Measurements from ENCODE around the gene DGKD.

Gene DGKD

GRCh38 chr2:233338812-233339368 lies 15.4 kb upstream of the DGKD start:
- DNase-seq (ENCODE audit: low read depth) = no peak

- DNase-seq (ENCODE audit: low read depth) = no peak
Observed at GRCh38 chr2:233339427-233339826, 14.9 kb upstream of the DGKD start.

- no peak for DNase-seq (ENCODE audit: low read depth)
Observed at GRCh38 chr2:233341296-233341695, 13.0 kb upstream of the DGKD start.

- DNase-seq (ENCODE audit: low read depth) = no peak
Observed at GRCh38 chr2:233342301-233342700, 12.0 kb upstream of the DGKD start.

- DNase-seq (ENCODE audit: low read depth) = no peak
Observed at GRCh38 chr2:233343171-233343705, 11.1 kb upstream of the DGKD start.

DNA sequence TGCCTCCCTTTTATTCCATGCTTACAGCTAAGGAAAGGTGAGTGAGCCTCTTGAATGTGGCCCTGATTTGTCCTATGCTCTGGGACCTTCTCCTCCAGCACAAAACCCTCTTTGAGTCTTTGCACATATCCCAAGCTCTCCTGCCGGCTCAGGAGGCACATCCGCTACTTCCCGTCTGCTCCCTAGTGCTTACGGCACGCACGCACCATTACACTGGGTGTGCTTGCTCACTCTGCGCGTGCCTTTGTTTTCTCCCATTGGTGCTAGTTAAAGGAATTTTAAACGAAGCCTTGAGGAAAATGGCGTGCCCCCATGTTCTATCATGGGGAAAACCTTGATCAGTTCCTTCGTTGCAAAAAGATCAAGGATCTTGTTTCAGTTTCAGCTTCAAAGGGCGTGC lies 7.9 kb upstream of the DGKD start:
- DNase-seq (ENCODE audit: low read depth) = no peak

DNA sequence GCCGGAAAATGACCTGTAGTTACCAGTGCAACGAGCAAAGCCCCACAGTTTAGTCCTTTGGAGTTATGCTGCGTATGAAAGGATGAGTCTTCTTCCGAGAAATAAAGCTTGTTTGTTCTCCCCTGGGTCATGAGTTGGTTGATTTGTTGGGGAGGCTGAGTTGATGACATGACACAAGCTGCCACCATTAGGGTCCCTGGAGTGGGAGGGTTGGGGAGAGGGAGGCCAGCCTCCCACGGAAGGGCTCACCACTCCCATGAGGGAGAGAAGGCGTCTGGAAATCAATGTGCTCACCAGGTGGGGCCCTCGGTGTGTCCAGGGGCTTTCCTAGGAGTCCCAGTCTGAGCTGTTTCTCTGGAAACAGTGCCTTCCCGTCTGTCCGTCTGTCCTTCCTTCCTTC lies 7.4 kb upstream of the DGKD start:
- no peak for DNase-seq (ENCODE audit: low read depth)

GRCh38 chr2:233349005-233349998 lies 5.0 kb upstream of the DGKD start:
- no peak for DNase-seq (ENCODE audit: low read depth)

DNA sequence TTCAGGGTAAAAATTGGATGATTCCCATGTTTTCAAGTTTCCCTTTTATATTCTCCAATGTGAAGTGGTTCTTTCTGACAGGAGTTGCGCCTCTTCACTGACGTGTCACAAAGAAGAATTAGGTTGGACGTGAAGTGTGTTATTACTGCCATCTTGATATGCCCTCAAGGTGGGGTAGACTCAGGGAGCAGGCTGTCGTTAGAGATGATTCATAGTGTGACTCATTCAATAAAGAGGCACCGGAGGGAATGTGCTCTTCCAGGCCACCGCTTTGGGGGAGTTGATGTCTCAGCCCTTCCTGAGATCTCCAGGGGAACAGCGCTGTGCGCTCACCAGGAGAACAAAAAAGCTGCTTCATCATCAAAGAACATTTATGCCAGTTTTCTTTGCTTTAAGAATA lies 3.6 kb upstream of the DGKD start:
- peak; percentile 76 for DNase-seq (ENCODE audit: low read depth)

DNA sequence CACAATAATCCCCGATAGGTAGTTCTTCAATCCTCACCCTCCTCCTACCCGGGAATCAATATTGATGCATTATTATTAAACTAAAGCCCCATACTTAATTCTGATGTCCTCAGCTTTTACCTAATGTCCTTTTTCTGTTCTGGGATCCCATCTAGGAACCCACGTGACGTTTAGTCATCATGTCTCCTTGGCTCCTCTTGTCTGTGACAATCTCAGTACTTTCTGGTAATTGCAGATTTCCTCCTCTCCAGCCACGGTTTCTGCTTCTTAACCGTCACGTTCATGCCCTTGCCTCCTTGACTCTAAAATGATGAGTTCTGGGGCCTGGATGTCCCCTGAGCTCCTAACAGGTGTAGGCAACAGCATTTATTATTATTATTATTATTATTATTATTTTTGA lies 2.9 kb upstream of the DGKD start:
- DNase-seq (ENCODE audit: low read depth) = no peak

DNA sequence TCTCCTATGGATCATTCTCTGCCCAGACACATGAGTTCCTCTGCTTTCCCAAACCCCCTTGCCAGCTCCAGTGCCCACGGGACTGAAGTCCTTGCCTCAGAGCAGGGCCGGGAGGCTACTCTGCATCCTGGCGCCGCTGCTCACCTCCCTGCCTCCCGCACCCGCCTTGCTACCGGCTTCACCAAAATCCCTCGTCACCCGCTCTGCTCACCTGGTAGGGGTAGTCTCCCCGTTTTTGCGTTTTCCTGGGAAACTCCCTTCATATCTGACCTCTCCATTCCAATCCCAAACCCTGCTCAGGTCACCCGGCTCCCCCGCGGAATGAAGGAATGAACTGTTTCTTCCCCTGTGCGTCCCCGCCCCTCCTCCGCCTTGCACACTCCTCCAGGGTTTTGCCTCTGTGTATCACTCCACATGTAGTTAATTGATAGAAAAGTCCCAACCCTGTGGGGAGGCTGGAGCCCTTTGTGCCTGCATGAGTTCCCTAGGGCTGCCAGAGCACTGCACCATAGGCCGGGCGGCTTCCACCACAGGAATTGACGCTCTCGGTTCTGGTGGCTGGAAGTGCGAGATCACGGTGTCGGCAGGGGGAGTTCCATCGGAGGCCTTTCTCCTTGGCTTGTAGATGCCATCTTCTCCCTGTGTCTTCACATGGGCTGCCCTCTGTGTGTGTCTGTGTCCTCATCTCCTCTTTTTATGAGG lies 2.0 kb upstream of the DGKD start:
- DNase-seq (ENCODE audit: low read depth) = no peak

DNA sequence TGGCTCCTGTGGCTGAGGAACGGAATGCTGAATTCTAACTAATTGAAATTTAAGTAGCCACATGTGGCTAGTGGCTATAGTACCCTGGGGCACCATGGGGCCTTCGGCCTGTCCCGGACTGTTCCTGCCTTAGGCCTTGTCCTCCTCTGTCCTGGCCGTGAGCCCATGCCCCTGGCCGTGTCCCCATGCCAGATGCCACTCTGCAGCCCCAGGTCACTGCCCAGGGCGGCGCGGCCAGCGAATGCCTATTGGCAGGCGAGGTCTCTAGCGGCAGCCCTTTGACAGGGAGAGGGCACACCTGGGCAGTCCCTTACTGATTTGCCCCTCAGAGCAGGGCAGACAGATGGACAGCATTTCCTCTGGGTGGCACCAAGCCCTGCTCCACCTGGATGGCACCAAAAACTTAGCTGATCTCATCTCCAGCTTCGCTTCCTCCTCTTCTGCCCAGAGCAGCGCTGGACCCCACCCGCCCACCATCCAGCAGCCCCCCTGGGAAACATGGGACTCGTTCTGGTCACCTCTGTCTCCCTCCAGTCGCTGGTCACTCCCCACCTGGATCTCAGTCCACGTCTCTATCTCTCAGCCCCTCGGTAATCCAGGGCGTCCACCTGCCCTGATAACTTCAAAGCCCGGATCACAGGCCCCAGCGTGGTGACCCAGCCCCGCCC lies 1.1 kb upstream of the DGKD start:
- DNase-seq (ENCODE audit: low read depth) = no peak

DNA sequence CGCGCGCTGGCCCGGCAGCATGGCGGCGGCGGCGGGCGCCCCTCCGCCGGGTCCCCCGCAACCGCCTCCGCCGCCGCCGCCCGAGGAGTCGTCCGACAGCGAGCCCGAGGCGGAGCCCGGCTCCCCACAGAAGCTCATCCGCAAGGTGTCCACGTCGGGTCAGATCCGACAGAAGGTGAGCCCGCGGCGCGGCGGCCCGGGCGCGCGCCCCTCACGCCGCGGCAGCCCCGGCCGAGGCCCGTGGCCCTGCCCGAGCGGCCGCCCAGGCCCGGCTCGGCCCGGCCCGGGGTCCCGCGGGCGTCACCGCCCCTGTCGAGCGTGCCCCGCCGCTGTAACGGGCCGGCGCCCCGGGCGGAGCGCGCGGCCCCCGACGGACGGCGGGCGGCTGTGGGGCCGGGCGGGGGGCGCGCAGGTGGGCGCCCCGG lies 218 bp downstream of the DGKD start:
- no peak for DNase-seq (ENCODE audit: low read depth)

DNA sequence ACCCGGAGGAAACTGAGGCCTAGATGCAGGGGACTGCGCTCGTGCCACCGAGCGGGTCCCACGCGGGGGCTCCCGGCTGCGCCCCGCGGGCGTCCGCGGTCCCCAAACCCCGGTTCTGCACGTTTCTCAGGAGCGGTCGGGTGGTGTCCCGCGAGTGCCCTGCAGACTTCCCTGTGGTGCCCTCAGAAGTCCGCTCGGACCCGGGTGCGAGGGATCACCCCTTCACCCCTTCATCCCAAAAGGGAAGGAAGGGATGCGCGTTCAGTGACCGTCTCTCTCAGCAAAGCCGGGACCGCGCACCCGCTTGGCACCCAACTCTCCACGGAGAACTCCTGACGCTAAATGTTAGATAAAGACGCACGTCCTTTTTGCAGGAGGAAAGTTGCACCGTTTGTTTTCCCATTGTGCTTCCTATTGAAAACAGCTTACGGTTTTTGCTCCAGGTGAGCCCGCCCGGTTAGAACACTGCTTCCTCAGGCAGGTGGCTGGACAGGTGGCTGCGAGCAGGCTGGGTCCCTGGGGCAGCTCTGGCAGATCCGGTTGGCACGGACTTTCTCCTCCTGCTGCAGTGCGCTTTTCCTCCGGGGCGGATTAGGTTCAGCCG lies 779 bp downstream of the DGKD start:
- DNase-seq (ENCODE audit: low read depth) = no peak

- no peak for DNase-seq (ENCODE audit: low read depth)
Observed at GRCh38 chr2:233355916-233356315, 1.6 kb downstream of the DGKD start.

GRCh38 chr2:233356546-233357308 lies 2.4 kb downstream of the DGKD start:
- DNase-seq (ENCODE audit: low read depth) = no peak

DNA sequence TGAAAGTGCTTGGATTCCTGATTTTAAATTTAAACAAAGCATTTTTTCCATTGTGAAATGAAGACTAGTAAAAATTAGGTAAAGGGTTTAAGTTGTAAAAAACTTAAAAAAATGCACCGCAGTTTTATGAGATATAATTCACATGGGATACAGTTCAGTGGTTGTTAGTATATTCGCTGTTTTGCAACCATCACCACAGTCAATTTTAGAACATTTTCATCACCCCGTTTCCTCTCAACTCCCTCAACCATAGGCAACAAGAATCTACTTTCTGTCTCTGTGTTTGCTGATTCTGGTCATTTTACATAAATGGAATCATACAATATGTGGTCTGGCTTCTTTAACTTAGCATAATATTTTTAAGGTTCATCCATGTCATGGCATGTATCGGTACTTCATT lies 4.0 kb downstream of the DGKD start:
- DNase-seq (ENCODE audit: low read depth) = no peak

GRCh38 chr2:233358947-233359346 lies 4.7 kb downstream of the DGKD start:
- no peak for DNase-seq (ENCODE audit: low read depth)

GRCh38 chr2:233359823-233360222 lies 5.5 kb downstream of the DGKD start:
- DNase-seq (ENCODE audit: low read depth) = no peak

DNA sequence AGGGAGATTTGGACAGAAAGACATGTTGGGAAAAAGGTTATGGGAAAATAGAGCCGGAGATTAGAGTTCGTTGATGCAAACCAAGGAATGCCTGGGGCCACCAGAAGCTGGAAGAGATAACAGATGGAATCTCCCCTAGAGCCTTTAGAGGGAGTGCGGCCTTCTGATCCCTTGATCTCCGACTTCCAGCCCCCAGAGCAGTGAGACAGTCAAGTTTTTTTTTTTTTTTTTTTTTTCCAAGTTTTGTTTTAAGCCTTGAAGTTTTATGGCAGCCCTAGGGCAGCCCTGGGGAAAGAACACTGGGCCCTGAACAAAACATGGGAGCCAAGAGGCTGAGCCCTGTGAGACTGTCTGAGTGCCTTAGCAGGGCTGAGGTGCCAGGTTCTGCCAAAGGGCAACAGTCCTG lies 6.5 kb downstream of the DGKD start:
- no peak for DNase-seq (ENCODE audit: low read depth)

- DNase-seq (ENCODE audit: low read depth) = no peak
Observed at GRCh38 chr2:233361297-233361696, 7.0 kb downstream of the DGKD start.
